Transverse colon (tissue), 4 donors: ENCODE results near the gene LRRC4B.

Experiments
- EP300 ChIP-seq: sonication (generic); formaldehyde crosslinking; IDR thresholded peaks from one replicate; pipeline ENCODE4 v1.6.1; 2017; ENCODE audit warnings: antibody characterized with exemption, low read depth
- POLR2A ChIP-seq: fragments of 450-650 bp; IDR thresholded peaks from one replicate; pipeline ENCODE4 v1.6.1; 2016; ENCODE audit warnings: antibody characterized with exemption, mild to moderate bottlenecking, moderate library complexity
- POLR2AphosphoS5 ChIP-seq, 3 donors: sonication (generic); formaldehyde crosslinking; IDR thresholded peaks; one replicate each; pipeline ENCODE4 v1.6.1; 2016; ENCODE audit warnings: antibody characterized with exemption in 3 of 3
- TF ChIP-seq, protein P1 (sequence below), 5 experiments: fragments of 200-600 bp in 3 of 5; fragments of 450-650 bp in 2 of 5; sonication (generic) in 3 of 5; IDR thresholded peaks; 1 replicate in 2 of 5; 2 replicates in 3 of 5; pipeline ENCODE4 v1.5.1; 2016 to 2017; ENCODE audit warnings: antibody characterized with exemption in 5 of 5, inconsistent platforms in 3 of 5, mild to moderate bottlenecking in 2 of 5, moderate library complexity in 1 of 5

DNA sequence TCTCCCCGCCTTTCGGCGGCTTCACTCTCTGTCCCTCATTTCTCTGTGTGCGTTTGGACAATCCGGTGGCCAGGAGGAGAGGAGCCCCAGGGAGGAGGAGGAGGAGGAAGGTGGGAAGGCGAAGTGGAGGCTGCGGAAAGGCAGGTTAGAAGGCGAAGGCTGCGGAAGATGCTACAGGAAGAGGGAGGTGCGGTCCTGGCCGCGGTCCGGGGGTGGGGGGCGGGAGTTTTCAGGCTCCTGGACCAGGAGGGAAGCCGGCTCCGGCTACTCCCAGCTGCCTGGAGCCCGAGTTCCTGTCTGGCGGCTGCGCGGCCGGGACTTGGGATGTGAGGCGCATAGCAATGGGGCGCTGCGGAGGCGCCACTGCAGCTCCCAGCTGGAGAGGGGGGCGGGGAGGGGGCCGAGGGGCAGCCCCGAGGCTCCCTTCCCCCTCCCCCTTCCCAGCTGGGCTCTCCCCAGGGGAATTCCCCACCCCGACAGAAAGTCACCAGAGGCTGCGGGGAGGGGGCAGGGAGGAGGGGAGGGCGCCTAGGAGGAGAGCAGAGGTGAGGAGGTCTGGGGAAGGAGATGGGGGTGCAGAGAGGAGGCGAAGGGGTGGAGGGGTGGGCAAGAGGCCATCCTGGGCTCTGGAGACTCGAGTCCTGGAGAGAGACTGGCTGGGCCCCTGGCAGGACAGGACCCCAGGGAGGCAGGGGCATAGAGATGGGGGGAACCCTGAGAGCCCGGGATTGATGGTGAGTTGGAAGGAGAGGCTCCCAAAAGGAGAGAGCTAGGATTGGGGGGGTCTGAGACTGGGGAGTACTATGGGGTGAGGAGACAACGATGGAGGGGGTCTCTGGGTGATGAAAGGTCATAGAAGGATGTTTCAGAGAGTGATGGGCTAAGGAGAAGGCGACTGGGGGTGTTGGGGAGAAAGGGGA, 2.0 kb downstream of the LRRC4B start:
- TF ChIP-seq POLR2AphosphoS5 (IDR thresholded peaks at IDR 0.05) (no peak), POLR2A (no peak), EP300 (no peak)
- TF ChIP-seq, protein P1, sequence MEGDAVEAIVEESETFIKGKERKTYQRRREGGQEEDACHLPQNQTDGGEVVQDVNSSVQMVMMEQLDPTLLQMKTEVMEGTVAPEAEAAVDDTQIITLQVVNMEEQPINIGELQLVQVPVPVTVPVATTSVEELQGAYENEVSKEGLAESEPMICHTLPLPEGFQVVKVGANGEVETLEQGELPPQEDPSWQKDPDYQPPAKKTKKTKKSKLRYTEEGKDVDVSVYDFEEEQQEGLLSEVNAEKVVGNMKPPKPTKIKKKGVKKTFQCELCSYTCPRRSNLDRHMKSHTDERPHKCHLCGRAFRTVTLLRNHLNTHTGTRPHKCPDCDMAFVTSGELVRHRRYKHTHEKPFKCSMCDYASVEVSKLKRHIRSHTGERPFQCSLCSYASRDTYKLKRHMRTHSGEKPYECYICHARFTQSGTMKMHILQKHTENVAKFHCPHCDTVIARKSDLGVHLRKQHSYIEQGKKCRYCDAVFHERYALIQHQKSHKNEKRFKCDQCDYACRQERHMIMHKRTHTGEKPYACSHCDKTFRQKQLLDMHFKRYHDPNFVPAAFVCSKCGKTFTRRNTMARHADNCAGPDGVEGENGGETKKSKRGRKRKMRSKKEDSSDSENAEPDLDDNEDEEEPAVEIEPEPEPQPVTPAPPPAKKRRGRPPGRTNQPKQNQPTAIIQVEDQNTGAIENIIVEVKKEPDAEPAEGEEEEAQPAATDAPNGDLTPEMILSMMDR (IDR thresholded peaks at IDR 0.05), result no peak
